Tibial nerve (tissue), 4 donors: ENCODE measurements around the gene PCDHA12. TPM values are rescaled to one million over a fixed set of nuclear protein-coding genes. Genes with fewer than 3 reads are reported as not detected.
"Not testable (repeated sequence)": the region's sequence is repeated elsewhere in the genome, so short reads cannot be mapped to it uniquely, and the experiment has no call there.

ENCODE experiments used
- DNase-seq, 2 donors: peaks; one replicate each; pipeline ENCODE4 v3.0.0-alpha.2; 2019; ENCODE audit warnings: low spot score in 2 of 2
- H3K27ac ChIP-seq, 4 donors: fragments of 200-600 bp; sonication (generic) in 3 of 4; one replicate each; pipeline ENCODE4 v1.5.1; 2017 to 2019; ENCODE audit warnings: mild to moderate bottlenecking in 1 of 4
- H3K27me3 ChIP-seq, 2 donors: fragments of 200-600 bp; sonication (generic) in 1 of 2; one replicate each; pipeline versions ENCODE4 v1.5.1 to v1.6.0; 2017 to 2019
- H3K36me3 ChIP-seq, 3 donors: fragments of 200-600 bp; sonication (generic); one replicate each; pipeline ENCODE4 v1.5.1; 2018 to 2019
- H3K4me1 ChIP-seq, 4 donors: fragments of 200-600 bp; sonication (generic) in 3 of 4; one replicate each; pipeline ENCODE4 v1.5.1; 2017 to 2019
- H3K4me3 ChIP-seq, 4 donors: fragments of 200-600 bp; sonication (generic) in 3 of 4; one replicate each; pipeline ENCODE4 v1.5.1; 2017 to 2019; ENCODE audit warnings: mild to moderate bottlenecking in 1 of 4, moderate library complexity in 1 of 4
- H3K9me3 ChIP-seq, 4 donors: fragments of 200-600 bp; sonication (generic) in 3 of 4; one replicate each; pipeline ENCODE4 v1.5.1; 2017 to 2019
- CTCF ChIP-seq, 5 experiments: fragments of 200-600 bp in 3 of 5; fragments of 450-650 bp in 2 of 5; sonication (generic) in 3 of 5; IDR thresholded peaks; one replicate each; pipeline ENCODE4 v1.5.1; 2016 to 2019; ENCODE audit warnings: antibody characterized with exemption in 5 of 5, mild to moderate bottlenecking in 3 of 5, moderate library complexity in 2 of 5
- EP300 ChIP-seq, 2 donors: sonication (generic); formaldehyde crosslinking; IDR thresholded peaks; one replicate each; pipeline ENCODE4 v1.6.1; 2017; ENCODE audit warnings: antibody characterized with exemption in 2 of 2, mild to moderate bottlenecking in 1 of 2
- POLR2A ChIP-seq, 2 donors: fragments of 450-650 bp; IDR thresholded peaks; one replicate each; pipeline ENCODE4 v1.6.1; 2017; ENCODE audit warnings: antibody characterized with exemption in 2 of 2, mild to moderate bottlenecking in 2 of 2, moderate library complexity in 2 of 2
- WGBS, 2 donors: methylation state at CpG; one replicate each; pipeline ENCODE4 v1.1.5; 2018; 5-methylcytosine and 5-hydroxymethylcytosine counted together
- total RNA-seq, 4 donors: library from RNA; depleted of rRNA; stranded (reverse); fragments of >200 nt; gene quantifications; one replicate each; pipeline ENCODE4 v1.1.0, GENCODE V29; 2016

Gene PCDHA12, protein sequence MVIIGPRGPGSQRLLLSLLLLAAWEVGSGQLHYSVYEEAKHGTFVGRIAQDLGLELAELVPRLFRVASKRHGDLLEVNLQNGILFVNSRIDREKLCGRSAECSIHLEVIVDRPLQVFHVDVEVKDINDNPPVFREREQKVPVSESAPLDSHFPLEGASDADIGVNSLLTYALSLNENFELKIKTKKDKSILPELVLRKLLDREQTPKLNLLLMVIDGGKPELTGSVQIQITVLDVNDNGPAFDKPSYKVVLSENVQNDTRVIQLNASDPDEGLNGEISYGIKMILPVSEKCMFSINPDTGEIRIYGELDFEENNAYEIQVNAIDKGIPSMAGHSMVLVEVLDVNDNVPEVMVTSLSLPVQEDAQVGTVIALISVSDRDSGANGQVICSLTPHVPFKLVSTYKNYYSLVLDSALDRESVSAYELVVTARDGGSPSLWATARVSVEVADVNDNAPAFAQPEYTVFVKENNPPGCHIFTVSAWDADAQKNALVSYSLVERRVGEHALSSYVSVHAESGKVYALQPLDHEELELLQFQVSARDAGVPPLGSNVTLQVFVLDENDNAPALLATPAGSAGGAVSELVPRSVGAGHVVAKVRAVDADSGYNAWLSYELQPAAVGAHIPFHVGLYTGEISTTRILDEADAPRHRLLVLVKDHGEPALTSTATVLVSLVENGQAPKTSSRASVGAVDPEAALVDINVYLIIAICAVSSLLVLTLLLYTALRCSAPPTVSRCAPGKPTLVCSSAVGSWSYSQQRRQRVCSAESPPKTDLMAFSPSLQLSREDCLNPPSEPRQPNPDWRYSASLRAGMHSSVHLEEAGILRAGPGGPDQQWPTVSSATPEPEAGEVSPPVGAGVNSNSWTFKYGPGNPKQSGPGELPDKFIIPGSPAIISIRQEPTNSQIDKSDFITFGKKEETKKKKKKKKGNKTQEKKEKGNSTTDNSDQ
- total RNA-seq, result 10 to 100 TPM in 1 of 4 donors, 1 to 10 TPM in 3; 3.3 to 10.5 (median 6.7) TPM

DNA sequence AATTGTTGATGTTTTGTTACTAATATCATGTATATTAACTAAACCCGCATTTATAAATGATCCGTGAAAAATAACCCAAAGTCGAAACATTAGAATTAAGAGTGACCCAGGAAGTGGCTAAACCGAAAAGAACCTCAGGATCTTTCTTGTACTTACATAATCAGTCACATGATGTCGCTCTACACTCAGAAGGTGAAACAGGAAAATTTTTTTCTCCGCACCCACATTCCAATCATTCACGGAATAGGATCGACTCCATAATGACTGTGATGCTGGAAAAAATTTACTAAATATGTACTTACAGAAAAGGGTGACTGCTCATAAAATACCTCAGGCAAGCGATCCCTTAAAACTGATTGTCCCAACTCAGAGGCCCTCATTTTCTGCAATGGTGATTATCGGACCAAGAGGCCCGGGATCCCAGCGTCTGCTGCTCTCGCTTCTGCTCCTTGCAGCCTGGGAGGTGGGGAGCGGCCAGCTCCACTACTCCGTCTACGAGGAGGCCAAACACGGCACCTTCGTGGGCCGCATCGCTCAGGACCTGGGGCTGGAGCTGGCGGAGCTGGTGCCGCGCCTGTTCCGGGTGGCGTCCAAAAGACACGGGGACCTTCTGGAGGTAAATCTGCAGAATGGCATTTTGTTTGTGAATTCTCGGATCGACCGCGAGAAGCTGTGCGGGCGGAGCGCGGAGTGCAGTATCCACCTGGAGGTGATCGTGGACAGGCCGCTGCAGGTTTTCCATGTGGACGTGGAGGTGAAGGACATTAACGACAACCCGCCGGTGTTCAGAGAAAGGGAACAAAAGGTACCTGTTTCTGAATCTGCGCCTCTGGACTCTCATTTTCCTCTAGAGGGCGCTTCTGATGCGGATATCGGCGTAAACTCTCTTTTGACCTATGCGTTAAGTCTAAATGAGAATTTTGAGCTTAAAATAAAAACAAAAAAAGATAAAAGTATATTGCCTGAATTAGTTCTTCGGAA, at the start of gene PCDHA12:
Gene PCDHA12 (plus strand): TSS at position 224 of the 981 bp plus-strand sequence. CDS start 165 bp downstream, at position 389.
- H3K9me3 ChIP-seq, result peaks cover 0 to 47% (median 8%) of the 10 kb centered on the region in 4 donors
- no peaks in the 10 kb centered on the region for H3K36me3 ChIP-seq
- no peak for DNase-seq
- H3K27me3 ChIP-seq, result no peaks in the 10 kb centered on the region
- 17 to 18% methylated on average over 47 of the region's 47 CpGs for WGBS, 2 donors
- H3K4me3 ChIP-seq, result peak within 1 kb of the TSS in 1 of 4 donors; percentile 39
- H3K27ac ChIP-seq, result no peak within 1 kb of the TSS
- TF ChIP-seq CTCF (IDR thresholded peaks at IDR 0.05) (no peak), POLR2A (IDR thresholded peaks at IDR 0.05) (no peak), EP300 (IDR thresholded peaks at IDR 0.05) (no peak)
- no peaks in the 10 kb centered on the region for H3K4me1 ChIP-seq

- peak within 1 kb of the TSS in 1 of 4 donors; percentile 34 for H3K4me3 ChIP-seq
- WGBS, 2 donors, result 21% methylated on average over 27 of the region's 27 CpGs
- TF ChIP-seq CTCF (IDR thresholded peaks at IDR 0.05), result peak in 1 of 5 experiments; percentile 15
- no peak for TF ChIP-seq POLR2A (IDR thresholded peaks at IDR 0.05)
- H3K27me3 ChIP-seq, result no peaks in the 10 kb centered on the region
- H3K4me1 ChIP-seq, result no peaks in the 10 kb centered on the region
- peaks cover 0 to 10% (median 0%) of the 10 kb centered on the region in 3 donors for H3K36me3 ChIP-seq
- H3K9me3 ChIP-seq, result peaks cover 0 to 62% (median 4%) of the 10 kb centered on the region in 4 donors
- H3K27ac ChIP-seq, result no peak within 1 kb of the TSS
- DNase-seq, result no peak
These were observed 47.3 kb upstream of the PCDHA12 start, which contains the start of gene PCDHA6 for GRCh38 chr5:140827704-140828361. PCDHA6 (plus strand) TSS chr5:140827960; CDS start chr5:140828092, 132 bp downstream.

DNA sequence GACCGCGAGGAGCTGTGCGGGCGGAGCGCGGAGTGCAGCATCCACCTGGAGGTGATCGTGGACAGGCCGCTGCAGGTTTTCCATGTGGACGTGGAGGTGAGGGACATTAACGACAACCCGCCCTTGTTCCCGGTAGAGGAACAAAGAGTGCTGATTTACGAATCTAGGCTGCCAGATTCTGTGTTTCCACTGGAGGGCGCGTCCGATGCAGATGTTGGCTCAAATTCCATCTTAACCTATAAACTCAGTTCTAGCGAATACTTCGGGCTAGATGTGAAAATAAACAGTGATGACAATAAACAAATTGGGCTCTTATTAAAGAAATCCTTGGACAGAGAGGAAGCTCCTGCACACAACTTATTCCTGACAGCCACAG, 46.8 kb upstream of the PCDHA12 start:
- Histone ChIP-seq H3K4me1 (no peaks in the 10 kb centered on the region), H3K27ac (no peak overlapping the region), H3K4me3 (peak overlapping the region in 1 of 4 donors; percentile 34), H3K9me3 (peaks cover 0 to 57% (median 4%) of the 10 kb centered on the region in 4 donors), H3K27me3 (no peaks in the 10 kb centered on the region), H3K36me3 (peaks cover 0 to 10% (median 0%) of the 10 kb centered on the region in 3 donors)
- WGBS, 2 donors, result 28 to 31% methylated on average over 17 to 18 of the region's 18 CpGs
- TF ChIP-seq POLR2A (IDR thresholded peaks at IDR 0.05) (no peak), CTCF (IDR thresholded peaks at IDR 0.05) (no peak), EP300 (IDR thresholded peaks at IDR 0.05) (no peak)
- DNase-seq, result no peak

DNA sequence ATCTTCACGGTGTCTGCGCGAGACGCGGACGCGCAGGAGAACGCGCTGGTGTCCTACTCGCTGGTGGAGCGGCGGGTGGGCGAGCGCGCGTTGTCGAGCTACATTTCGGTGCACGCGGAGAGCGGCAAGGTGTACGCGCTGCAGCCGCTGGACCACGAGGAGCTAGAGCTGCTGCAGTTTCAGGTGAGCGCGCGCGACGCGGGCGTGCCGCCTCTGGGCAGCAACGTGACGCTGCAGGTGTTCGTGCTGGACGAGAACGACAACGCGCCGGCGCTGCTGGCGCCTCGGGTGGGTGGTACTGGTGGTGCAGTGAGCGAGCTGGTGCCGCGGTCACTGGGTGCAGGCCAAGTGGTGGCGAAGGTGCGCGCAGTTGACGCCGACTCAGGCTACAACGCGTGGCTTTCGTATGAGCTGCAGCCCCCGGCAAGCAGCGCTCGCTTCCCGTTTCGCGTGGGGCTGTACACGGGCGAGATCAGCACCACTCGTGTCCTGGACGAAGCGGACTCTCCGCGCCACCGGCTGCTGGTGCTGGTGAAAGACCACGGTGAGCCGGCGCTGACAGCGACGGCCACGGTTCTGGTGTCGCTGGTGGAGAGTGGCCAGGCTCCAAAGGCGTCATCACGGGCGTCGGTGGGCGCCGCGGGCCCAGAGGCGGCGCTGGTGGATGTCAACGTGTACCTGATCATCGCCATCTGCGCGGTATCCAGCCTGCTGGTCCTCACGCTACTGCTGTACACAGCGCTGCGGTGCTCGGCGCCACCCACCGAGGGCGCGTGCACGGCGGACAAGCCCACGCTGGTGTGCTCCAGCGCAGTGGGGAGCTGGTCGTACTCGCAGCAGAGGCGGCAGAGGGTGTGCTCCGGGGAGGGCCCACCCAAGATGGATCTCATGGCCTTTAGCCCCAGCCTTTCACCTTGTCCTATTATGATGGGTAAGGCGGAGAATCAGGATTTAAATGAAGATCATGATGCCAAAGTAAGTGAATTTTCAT, 45.3 kb upstream of the PCDHA12 start:
- not testable (repeated sequence) for H3K27ac ChIP-seq, DNase-seq, H3K36me3 ChIP-seq, H3K27me3 ChIP-seq, H3K4me3 ChIP-seq, H3K4me1 ChIP-seq
- H3K9me3 ChIP-seq, result peaks cover 0 to 55% (median 6%) of the 10 kb centered on the region in 4 donors
- WGBS, 2 donors, result 38 to 50% methylated on average over 37 to 91 of the region's 106 CpGs
